Upper lobe of left lung (tissue), 6 donors: ENCODE data around the gene PRKAR2B. TPM values are rescaled to one million over a fixed set of nuclear protein-coding genes. Genes with fewer than 3 reads are reported as not detected.

ENCODE experiments used
- ATAC-seq, 2 donors: fragments of 200-7000 bp; cut with Tn5 transposase; one replicate each; pipeline ENCODE4 v1.9.1; 2022; ENCODE audit warnings: mild to moderate bottlenecking in 2 of 2, moderate library complexity in 2 of 2; ENCODE audit not compliant: low FRiP score in 2 of 2
- DNase-seq, 2 donors: peaks; one replicate each; pipeline ENCODE4 v3.0.0-alpha.2; 2019 to 2020
- H3K27ac ChIP-seq, 4 donors: fragments of 200-600 bp; sonication (generic); one replicate each; pipeline ENCODE4 v1.5.1; 2016 to 2019
- H3K27me3 ChIP-seq, 4 donors: fragments of 200-600 bp; sonication (generic); one replicate each; pipeline ENCODE4 v1.5.1; 2017 to 2019
- H3K36me3 ChIP-seq, 4 donors: fragments of 200-600 bp; sonication (generic); one replicate each; pipeline ENCODE4 v1.5.1; 2016 to 2019
- H3K4me1 ChIP-seq, 4 donors: fragments of 200-600 bp; sonication (generic); one replicate each; pipeline ENCODE4 v1.5.1; 2018 to 2019
- H3K4me3 ChIP-seq, 4 donors: fragments of 200-600 bp; sonication (generic); one replicate each; pipeline ENCODE4 v1.5.1; 2017 to 2019; ENCODE audit warnings: mild to moderate bottlenecking in 2 of 4, moderate library complexity in 1 of 4
- H3K9me3 ChIP-seq, 4 donors: fragments of 200-600 bp; sonication (generic); one replicate each; pipeline ENCODE4 v1.5.1; 2018 to 2019
- CTCF ChIP-seq, 6 experiments: fragments of 450-650 bp in 4 of 6; fragments of 200-600 bp in 2 of 6; sonication (generic) in 2 of 6; IDR thresholded peaks; one replicate each; pipeline ENCODE4 v1.5.1; 2016 to 2019; ENCODE audit warnings: antibody characterized with exemption in 6 of 6
- EP300 ChIP-seq, 4 donors: sonication (generic); formaldehyde crosslinking; IDR thresholded peaks; one replicate each; pipeline ENCODE4 v1.5.1; 2017; ENCODE audit warnings: antibody characterized with exemption in 4 of 4, control low read depth in 2 of 4
- POLR2A ChIP-seq, 4 donors: fragments of 450-650 bp; IDR thresholded peaks; one replicate each; pipeline ENCODE4 v1.5.1; 2016 to 2017; ENCODE audit warnings: antibody characterized with exemption in 4 of 4, mild to moderate bottlenecking in 2 of 4
- POLR2AphosphoS5 ChIP-seq, 2 donors: sonication (generic); formaldehyde crosslinking; IDR thresholded peaks; one replicate each; pipeline ENCODE4 v1.5.1; 2017; ENCODE audit warnings: antibody characterized with exemption in 2 of 2
- WGBS, 2 donors: methylation state at CpG; one replicate each; pipeline ENCODE4 v1.1.5; 2017 to 2018; 5-methylcytosine and 5-hydroxymethylcytosine counted together
- total RNA-seq, 6 donors: library from RNA; depleted of rRNA in 4 of 6; stranded (reverse); fragments of >200 nt in 4 of 6; gene quantifications; one replicate each; pipeline versions ENCODE4 v1.1.0 to v1.2.1, GENCODE V29; 2016 to 2021
- donor health status: DM: no; HTN: no; CAD: no; lungs with moderate emphysema.
- donor health status: DM: no; HTN: yes; CAD: no; lungs with severe emphysema.

Gene PRKAR2B
- total RNA-seq, 6 donors from 2014 or later, result 6.5 to 24.1 (median 9.8) TPM

- Histone ChIP-seq H3K27me3 (no peaks in the 10 kb centered on the region), H3K27ac (no peak overlapping the region), H3K36me3 (no peaks in the 10 kb centered on the region), H3K4me1 (peaks cover 12 to 23% (median 14%) of the 10 kb centered on the region in 4 donors), H3K4me3 (no peak overlapping the region), H3K9me3 (no peaks in the 10 kb centered on the region)
- 57 to 64% methylated on average over 4 of the region's 4 CpGs for WGBS, 2 donors
- no peak for DNase-seq
- ATAC-seq, result no peak
- TF ChIP-seq POLR2AphosphoS5 (IDR thresholded peaks at IDR 0.05) (no peak), POLR2A (IDR thresholded peaks at IDR 0.05) (no peak), EP300 (IDR thresholded peaks at IDR 0.05) (no peak), CTCF (IDR thresholded peaks at IDR 0.05) (no peak)
Observed at GRCh38 chr7:107043491-107043890, 1.0 kb upstream of the PRKAR2B start.

GRCh38 chr7:107043921-107044346 lies 571 bp upstream of the PRKAR2B start:
- peak overlapping the region; percentile 16 to 80 (median 48) for H3K27ac ChIP-seq
- H3K4me3 ChIP-seq, result peak overlapping the region; percentile 59 to 84 (median 72)
- 32 to 46% methylated on average over 6 of the region's 6 CpGs for WGBS, 2 donors
- no peak for TF ChIP-seq EP300 (IDR thresholded peaks at IDR 0.05)
- TF ChIP-seq POLR2A (IDR thresholded peaks at IDR 0.05), result no peak
- TF ChIP-seq POLR2AphosphoS5 (IDR thresholded peaks at IDR 0.05), result no peak
- TF ChIP-seq CTCF (IDR thresholded peaks at IDR 0.05), result no peak
- DNase-seq (no peak), ATAC-seq (no peak)
- H3K9me3 ChIP-seq, result no peaks in the 10 kb centered on the region
- no peaks in the 10 kb centered on the region for H3K27me3 ChIP-seq
- H3K4me1 ChIP-seq, result peaks cover 12 to 23% (median 14%) of the 10 kb centered on the region in 4 donors
- H3K36me3 ChIP-seq, result no peaks in the 10 kb centered on the region

- ATAC-seq, result peak; percentile 30 to 31
Observed at GRCh38 chr7:107045195-107045960, 873 bp downstream of the PRKAR2B start.

GRCh38 chr7:107045980-107046379 lies 1.5 kb downstream of the PRKAR2B start:
- TF ChIP-seq POLR2AphosphoS5 (IDR thresholded peaks at IDR 0.05), result no peak
- TF ChIP-seq EP300 (IDR thresholded peaks at IDR 0.05), result no peak
- TF ChIP-seq CTCF (IDR thresholded peaks at IDR 0.05), result no peak
- no peak for TF ChIP-seq POLR2A (IDR thresholded peaks at IDR 0.05)
- no peaks in the 10 kb centered on the region for H3K36me3 ChIP-seq
- H3K4me3 ChIP-seq, result peak overlapping the region in 3 of 4 donors; percentile 70 to 84 (median 73)
- no peaks in the 10 kb centered on the region for H3K9me3 ChIP-seq
- H3K27me3 ChIP-seq, result no peaks in the 10 kb centered on the region
- peaks cover 12 to 23% (median 14%) of the 10 kb centered on the region in 4 donors for H3K4me1 ChIP-seq
- WGBS, 2 donors, result 13 to 39% methylated on average over 1 of the region's 1 CpG
- ATAC-seq (no peak), DNase-seq (no peak)
- H3K27ac ChIP-seq, result no peak overlapping the region

More at GRCh38 chr7:107045195-107045960, 873 bp downstream of the PRKAR2B start:
- H3K36me3 ChIP-seq, result no peaks in the 10 kb centered on the region
- 4 to 6% methylated on average over 23 to 29 of the region's 29 CpGs for WGBS, 2 donors
- TF ChIP-seq CTCF (IDR thresholded peaks at IDR 0.05) (no peak), EP300 (IDR thresholded peaks at IDR 0.05) (no peak), POLR2A (IDR thresholded peaks at IDR 0.05) (no peak)
- H3K27me3 ChIP-seq, result no peaks in the 10 kb centered on the region
- DNase-seq, result no peak
- peaks cover 12 to 23% (median 14%) of the 10 kb centered on the region in 4 donors for H3K4me1 ChIP-seq
- peak overlapping the region; percentile 69 to 84 (median 72) for H3K4me3 ChIP-seq
- H3K27ac ChIP-seq, result peak overlapping the region in 2 of 4 donors; percentile 64 to 70
- H3K9me3 ChIP-seq, result no peaks in the 10 kb centered on the region
